ENCODE measurements around the gene SLC24A3.

- TF ChIP-seq, protein P1, sequence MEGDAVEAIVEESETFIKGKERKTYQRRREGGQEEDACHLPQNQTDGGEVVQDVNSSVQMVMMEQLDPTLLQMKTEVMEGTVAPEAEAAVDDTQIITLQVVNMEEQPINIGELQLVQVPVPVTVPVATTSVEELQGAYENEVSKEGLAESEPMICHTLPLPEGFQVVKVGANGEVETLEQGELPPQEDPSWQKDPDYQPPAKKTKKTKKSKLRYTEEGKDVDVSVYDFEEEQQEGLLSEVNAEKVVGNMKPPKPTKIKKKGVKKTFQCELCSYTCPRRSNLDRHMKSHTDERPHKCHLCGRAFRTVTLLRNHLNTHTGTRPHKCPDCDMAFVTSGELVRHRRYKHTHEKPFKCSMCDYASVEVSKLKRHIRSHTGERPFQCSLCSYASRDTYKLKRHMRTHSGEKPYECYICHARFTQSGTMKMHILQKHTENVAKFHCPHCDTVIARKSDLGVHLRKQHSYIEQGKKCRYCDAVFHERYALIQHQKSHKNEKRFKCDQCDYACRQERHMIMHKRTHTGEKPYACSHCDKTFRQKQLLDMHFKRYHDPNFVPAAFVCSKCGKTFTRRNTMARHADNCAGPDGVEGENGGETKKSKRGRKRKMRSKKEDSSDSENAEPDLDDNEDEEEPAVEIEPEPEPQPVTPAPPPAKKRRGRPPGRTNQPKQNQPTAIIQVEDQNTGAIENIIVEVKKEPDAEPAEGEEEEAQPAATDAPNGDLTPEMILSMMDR (IDR thresholded peaks at IDR 0.05): no peak
- no peak for TF ChIP-seq POLR2A (IDR thresholded peaks at IDR 0.05)
These were observed 274.0 kb downstream of the SLC24A3 start for GRCh38 chr20:19486446-19486845.

Measured in sigmoid colon (tissue), 3 donors.